GM19455 (cell line): ENCODE measurements around the gene USP22.

Experiments
- ATAC-seq: cut with Tn5 transposase; IDR thresholded peaks from one replicate; pipeline ENCODE4 v1.9.1; 2021; ENCODE audit not compliant: unreplicated experiment

Gene USP22

DNA sequence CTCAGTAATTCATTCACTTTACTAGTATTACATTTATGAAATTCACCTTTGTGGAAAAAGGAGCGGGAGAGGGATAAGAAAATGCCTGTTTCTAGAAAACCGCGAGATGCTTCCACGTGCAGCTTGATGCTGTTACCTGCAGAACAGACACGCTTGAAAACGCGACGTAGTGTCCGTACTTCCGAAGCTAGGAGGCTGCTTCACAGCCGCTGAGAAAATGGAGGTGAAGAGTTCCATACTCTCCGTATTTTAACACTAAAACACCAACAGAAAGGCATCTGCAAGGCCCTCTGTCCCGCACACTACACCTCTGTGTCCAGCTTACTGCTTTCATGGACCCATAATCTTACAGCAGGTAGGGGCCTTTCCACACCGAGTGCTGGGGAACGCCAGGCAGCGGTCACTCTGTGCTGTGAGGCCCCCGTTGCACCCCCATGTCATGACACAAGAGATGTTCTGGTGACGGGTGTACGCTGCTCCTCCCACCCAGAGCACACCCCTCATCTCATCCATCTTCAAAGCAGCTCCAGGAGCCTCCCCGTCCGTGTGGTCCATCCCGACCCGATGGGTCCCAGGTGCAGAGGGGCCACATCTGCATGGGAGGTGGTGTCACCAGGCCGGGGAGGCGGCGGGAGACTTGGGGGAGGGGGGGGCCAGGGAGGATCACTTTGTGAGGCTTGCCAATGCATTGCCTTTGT lies 40.4 kb downstream of the USP22 start:
- ATAC-seq: no peak

DNA sequence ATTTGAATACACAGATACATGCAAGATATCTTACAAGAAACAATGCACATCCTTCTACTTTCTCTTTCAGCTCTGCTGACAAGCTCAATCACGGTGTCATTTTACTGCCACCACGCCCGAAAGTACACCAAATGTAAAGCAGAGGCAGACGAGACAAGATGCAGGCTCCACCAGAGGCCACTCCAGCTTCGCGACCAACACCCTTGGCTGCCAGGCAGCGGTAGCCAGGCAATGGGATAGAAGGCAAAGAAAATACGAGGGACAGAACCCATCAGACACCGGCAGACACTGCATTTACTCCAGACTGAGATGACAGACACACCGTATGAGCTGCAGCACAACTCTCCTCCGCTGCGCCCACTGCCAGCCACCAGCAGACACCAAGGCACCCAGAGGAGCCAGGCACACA lies 41.0 kb downstream of the USP22 start:
- no peak for ATAC-seq

DNA sequence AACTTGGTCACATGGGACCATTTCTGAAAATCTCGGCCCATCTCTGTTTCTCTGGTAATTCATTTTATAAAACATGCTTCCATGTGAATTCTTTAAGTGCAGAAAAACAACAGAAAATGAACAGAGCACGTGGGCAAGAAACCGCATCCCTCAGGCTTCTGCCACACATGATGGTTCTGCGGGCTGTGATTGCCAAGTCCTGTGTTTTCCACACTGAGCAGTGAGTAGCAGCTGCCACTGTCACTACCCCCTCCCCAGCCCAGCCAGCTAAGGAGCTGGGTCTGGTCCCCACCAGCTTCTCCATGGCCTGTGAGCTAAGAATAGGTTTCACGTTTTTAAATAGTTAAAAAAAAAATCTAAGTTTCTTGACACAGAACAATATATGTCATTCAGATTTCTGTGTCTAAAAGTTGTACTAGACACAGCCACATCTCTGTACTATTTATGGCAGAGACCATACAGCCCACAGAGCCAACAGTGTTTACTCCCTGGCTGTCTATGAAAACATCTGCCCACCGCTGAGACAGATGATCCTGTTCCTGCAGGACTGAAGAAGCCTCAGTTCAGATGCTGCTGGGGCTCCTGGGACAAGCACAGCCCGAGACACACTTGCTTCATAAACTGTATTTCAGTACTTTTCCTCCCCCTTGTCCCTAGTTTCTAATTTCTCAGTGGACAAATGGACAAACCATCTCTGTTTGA lies 41.5 kb downstream of the USP22 start:
- no peak for ATAC-seq

DNA sequence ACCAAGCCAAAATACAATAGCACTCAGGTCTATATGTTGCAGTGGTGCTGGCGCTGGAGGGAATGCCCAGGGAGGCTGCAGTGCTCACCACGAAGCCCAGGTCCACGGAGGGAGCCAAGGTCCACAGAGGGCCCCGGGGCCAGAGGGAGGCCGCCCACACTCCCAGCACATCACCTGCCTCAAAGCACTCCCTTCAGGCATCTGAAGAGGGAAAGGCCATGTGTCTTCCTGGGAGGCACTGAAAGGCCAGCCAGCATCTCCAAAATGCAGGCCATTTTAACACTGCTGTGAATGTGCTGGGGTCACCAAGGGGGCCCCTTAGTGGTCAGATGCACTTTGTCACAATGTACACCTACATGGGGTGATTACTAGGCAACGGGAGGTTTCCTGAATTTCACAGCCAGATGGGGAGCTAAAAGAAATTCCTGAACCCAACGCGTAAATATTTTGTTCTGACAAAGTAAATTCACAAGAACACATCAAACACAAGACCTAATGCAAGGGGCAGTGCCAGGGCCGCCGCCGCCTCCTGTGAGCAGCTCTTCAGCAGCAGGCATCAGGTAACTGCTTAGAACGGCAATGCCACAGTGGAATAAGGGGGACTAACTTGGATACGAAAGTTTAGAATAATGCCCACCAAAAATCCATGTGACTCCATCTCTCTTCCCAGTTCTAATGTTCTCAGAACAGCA lies 42.8 kb downstream of the USP22 start:
- ATAC-seq: no peak

DNA sequence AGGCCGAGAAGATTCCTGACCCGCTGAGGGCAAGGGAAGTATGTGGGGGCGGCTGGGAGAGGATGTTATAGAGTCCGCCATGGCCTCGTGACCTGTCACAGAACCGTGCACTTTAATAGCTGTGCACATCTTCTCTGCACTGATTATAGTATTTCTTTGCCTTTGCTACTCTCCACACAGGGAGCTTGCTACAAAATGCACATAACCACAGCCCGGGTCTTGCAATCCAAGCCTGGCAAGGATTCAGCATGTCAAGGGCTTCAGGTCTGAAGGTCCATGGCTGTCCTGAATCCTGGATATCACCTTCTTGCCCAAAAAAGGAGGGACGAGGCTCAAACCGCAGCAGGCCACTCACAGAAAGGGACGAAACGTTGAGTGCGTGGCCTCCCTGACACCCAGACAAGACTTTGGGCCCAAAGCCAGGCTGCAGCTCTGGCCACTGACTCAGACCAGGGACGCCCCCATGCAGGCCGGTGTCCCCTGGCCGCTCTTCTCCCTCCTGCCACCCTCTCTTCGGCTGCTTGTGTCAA lies 43.7 kb downstream of the USP22 start:
- no peak for ATAC-seq

DNA sequence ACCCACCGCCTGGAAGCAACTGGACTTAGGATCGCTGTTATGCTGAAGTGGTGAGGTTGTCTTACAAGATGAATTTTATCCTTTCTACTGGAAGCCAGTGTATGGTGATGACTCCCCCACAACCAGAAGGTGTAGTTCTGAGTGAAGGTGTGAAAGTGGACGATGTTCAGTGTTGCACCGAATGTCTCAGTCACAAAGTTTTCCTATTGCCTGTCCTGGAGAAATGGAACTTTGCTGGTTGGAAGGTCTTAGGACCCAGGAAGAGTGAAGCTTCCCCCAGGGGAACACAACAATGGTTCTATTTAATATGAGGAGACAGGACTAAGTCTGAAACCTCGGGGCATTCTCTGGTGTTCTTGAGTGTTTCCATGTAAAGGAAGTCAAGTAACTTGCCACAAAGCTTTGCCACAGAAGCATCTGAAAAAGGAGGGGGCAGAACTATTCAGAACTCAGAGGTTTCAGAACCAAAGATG lies 44.2 kb downstream of the USP22 start:
- no peak for ATAC-seq

DNA sequence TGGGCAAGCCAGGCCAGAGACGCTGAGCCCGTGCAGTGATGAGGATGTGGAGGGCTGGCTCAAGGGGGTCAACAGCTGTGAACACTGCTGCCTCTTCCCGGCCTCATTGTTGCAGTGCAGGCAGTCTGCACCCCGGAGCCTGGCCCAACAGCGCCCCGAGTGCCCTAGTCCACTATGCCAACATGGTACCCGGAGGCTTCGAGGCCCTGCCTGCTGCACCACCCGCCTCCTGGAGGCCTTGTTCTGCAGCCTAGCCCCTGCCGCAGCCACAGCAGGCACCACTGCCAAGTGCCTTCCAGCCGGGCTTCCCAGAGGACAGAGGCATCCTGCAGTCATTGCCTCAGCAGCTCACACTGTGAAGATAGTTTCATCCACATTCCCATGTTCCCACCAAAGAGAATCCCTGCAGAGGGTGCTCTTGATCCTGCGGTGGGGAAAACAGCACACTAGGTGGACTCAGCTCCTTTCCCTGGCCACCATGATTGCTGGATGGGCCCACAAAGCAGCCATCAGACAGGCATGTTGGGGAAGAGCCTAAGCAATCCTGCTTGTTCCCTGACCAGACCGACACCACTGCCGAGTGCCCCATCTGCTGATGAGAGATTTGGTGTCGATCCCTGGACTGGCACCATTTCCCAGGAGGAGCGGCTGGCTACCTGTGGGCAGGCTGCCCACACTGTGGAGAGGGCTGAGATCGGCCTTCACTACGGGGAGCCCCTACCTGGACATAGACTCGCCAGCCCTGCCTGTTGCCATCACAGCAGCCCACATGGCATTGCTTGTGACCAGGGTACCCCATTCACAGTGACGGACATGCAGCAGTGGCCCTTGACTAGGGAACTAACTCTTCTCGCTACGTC lies 44.9 kb downstream of the USP22 start:
- no peak for ATAC-seq

DNA sequence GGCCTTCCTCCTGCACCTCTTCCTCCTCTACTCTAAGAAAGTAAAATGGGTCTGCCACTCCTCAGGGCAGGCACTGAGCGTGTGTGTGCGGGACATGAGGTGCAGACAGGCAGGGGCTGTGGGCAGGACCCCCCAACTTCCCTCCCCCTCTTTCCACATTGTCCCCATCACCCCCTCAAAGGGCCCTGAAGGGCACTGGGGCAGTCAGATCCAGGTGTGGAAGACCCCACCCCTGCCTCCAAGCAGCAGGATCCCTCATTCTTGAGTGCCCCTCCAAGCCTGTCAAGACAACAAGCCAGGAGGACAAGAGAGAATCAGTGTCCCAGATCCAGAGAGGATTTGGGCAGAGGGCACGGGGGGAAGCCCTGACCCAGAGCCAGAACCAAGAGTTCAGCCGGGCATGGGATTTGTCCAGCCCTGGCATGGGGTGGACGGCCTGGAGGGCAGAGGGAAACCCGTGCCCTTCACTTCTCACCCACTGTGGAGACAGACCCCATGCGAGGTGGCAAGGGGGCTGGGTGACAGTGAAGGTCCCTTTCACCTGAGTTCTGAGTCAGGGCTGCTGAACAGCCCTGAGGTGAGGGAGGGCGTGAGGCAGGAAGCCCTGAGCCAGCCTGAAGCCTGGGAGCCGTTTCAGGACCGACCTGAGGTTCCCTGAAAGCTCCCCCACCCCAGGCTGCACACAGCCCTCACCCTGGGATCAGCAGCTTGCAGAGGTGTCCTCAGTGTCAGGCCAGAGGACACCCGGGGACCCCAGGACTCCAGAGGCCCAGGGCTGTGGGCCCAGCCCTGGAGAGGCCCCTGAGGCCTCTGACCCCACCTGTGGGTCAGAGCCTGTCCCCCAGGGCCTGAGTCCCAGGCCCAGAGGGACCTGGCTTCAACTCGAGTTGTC lies 45.8 kb downstream of the USP22 start:
- ATAC-seq: no peak

DNA sequence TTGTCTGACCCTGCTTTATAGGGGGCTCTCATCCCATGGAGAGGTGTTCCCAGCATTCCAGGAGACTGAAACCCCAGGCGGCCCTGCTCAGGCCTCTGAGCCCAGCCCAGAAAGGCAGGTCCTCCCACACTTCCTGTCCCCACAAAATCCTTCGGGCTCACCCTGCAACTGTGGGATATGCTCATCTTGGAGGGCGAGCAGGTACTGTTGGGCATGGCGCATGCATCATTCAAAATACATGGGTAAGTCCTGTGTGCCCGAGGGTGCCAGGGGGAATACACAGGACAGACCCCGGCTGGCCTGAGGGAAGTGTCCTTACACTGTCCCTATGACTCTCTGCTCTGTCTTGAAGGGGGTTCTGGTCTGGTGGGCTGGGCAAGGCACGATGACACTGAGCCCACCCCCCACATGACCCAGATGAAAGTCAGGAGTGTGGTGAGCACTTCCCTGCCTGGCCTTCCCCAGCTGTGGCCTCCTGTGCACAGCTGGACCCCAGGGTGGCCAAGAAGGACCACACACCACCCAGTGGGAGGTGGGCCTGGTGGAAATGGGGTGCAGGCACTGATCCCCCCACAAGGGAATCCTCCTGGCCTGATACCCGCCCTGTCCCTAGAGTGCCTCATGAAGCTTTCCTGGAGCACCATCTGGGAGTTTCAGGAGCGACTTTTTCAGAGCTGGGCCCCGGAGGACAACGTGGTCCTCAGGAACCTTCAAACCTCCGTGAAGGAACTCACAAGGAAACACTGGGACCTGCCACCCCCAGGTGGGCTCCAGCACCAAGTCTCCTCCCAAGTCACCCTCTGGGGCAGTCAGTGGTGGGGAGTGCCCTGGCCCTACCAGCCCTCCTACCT lies 46.7 kb downstream of the USP22 start:
- ATAC-seq: no peak

DNA sequence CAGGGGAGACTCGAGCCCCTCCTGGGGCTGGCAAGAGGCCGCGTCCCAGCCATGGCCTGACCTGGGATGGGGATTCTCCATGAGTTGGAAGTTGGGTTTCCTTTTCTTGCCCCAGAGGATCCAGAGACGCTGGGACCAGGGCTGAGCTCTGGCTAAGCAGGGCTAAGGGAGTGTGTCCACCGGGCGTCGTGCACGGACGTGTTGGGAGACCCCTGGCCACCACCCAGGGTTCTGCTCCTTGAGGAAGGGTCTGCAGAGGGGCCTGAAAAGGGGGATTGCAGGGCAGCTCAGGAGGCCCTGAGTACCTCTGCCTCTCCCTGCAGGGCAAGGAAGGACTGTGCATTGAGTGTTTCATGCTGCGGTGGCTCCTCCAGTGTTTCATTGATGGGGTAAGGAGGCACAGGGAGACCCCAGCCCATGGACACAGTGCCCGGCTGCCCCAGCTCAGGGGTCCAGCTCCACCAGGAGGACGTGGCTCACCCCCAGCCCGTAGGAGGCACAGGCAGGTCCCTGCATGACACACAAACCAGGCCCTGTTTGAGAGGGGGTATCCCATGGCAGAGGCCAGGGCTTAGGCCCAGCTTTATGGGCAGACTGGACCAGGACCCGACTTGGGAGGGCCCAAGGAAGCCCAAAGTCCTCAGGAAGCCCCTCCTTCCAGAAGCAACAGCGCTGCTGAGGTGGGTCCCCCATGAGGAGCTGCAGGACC lies 47.5 kb downstream of the USP22 start:
- no peak for ATAC-seq

DNA sequence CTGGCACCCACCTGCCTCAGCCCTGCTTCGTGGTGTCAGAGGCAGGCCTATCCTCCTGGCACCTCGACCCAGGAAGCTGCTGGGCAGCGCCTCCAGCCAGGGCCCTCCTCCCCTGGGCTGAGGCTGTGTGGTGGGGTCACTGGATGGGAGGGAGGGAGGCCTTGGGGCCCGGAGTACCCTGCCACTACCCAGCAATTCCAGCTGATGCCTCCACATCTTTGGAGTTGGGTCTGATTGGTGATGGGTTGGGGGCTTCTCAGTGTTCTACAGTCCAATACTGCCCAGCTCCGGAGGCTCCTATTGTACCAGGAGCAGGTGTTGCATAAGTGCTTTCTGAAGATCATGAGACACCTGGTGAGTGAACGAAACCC lies 48.0 kb downstream of the USP22 start:
- ATAC-seq: no peak

DNA sequence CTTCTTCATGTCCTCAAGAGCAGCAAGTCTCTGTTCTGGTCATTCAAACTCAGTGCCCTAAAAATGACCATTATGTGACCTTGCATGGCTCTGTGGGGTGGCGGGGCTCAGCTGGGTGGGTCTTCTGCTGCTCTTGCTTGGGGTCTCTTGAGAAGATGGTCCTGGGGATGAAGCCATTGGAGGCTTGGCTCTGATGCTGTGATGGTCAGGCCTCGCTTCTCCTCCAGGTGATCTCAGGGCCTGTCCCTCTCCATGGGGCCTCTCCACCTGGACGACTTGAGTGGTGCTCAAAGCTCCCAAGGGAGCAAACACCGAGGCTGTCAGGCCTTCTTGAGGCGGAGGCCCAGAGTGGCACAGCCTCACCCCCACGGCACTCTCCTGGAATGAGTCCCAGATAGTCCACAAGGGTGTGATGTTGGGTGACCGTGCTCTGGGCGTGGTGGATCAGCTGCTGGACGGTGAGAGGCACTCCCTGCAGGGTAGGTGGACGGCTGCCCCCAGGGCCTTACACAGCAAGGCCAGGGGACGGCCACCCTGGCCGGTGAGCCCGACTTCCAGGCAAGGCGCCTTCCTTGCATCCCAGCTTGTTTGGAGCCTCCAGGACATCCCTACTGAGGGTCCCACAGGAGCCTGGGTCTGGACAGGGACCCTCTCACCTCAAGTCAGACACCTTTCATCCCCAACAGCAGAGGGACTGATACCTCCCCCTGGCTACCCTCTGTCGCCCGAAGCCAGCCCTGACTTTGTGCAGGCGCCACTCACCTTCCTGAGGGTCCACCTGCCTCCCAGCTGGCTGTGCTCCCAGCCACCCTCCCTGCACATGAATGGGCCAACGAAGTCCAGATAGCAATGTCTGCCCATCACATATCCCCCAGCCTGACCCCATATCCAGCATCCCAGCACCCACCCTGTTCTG lies 48.7 kb downstream of the USP22 start:
- ATAC-seq: no peak

DNA sequence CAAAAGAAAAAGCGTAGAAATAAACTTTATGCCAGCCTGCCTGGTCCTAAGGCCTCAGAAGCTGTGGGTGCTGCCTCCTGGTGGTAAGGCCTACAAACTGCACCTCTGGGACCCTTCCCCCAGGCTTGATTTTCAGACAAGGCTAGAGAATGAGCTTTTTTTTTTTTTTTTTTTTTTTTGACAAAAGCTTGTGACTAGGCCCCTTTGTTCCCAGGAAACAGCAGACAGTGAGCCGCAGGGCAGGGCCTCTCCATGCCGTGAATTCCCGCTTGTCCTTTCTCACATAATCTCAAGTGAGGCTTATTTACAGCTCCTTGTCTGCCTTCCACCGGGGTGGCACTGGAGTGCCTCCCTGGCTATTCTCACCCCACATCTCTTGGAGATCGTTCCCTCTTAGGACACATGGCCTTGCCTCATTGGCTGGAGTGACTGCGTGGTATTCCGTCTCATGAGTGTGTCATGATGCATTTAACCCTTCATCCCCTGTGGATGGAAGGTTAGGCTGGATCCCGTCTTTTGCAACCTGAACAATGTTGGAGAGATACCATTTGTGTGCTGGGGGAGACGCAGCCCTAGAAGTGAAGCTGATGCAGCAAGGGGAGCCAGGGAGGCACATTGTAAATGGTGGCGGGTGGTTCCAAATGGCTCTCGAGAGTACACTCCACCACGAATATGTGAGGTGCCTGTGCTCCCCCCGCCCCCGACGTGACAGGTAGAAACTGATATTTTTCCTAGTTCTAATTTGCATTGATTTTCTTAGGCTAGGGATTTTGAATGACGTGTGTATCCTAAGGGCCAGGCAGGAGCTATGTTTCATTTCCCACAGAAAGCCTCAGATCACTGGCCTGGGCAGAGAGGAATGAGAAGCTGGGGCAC lies 49.6 kb downstream of the USP22 start:
- ATAC-seq: no peak

DNA sequence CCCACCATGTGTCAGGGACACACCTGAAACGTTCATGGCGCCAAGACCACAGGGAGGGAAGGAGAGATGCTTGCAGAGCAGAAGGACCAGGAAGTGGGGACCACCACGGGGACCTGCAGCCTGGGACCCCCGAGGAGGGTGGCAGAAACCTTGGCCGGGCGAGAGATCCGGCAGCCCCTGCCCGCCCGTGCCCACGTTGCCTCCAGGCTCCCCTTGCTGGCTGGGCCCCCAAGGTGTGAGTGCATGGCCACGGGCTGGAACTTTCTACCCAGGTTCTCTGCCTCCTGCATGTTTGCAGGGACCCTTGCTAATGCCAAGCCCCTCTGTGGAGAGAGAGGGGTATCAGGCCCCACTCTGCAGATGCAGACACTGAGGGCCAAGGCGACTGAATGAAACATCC lies 50.4 kb downstream of the USP22 start:
- ATAC-seq: no peak

DNA sequence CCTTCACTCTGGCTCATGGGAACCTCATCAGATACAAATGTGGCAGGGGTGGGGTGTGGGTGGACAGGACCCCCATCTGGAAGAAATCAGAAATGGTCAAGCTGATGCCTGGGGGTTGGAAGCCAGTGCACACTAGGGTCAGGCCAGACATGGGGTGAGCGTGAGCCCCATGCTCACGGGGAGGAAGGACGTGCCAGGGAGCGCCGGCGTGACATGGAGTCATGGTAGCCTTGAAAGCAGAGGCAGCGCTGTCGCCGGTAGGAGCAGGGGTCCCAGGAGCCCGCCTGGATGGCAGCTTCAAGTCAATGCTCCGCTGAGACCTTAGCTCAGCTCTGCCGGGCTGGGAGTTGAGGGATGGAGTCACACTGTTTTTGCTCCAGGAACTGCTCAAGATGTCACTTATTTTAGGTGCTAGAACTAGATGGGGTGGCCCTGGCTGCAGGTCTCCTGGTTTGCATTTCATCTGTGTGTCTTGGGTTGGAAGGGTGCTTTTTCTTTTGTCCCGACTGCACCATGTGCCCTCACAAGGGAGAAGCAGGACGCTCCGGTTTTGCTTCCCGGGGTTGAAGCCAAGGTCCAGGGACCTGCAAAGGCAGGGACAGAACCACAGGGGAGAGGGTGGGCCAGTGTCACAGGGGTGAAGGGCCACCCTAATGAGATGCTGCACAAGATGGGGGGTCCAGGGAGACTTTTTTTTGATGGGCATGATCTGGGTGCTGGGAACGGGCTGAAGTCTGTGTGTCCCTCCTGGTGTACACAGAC lies 51.4 kb downstream of the USP22 start:
- no peak for ATAC-seq
